ENCODE results near the gene OR1L6. TPM values are rescaled to one million over a fixed set of nuclear protein-coding genes. Genes with fewer than 3 reads are reported as not detected.

Gene OR1L6
- total RNA-seq = not detected in 2 replicates

GRCh38 chr9:122742003-122742402, at the start of gene OR1L6:
Gene OR1L6, plus strand, starts transcription at chr9:122742303. Its CDS starts 7,545 bp downstream, at chr9:122749848.

GRCh38 chr9:122723690-122724089, 18.4 kb upstream of the OR1L6 start, which contains the start of gene OR1L4:
Gene OR1L4, plus strand, starts transcription at chr9:122723990. Its CDS starts 0 bp downstream, at chr9:122723990.

GRCh38 chr9:122788831-122789230, 46.7 kb downstream of the OR1L6 start, which contains the start of gene OR5C1:
Gene OR5C1, plus strand, starts transcription at chr9:122788933. Its CDS starts 0 bp downstream, at chr9:122788933.

Other genes starting within 250 kb of the OR1L6 start
- gene OR1J2, start 231.5 kb upstream of the OR1L6 start, total RNA-seq = not detected in 2 replicates
- not detected in 2 replicates for gene OR1J4, start 223.2 kb upstream of the OR1L6 start, total RNA-seq
- gene OR1N1, start 215.0 kb upstream of the OR1L6 start, total RNA-seq = not detected in 2 replicates
- gene OR1N2, start 189.2 kb upstream of the OR1L6 start, total RNA-seq = not detected in 2 replicates
- not detected in 2 replicates for gene OR1L8, start 158.9 kb upstream of the OR1L6 start, total RNA-seq
- not detected in 2 replicates for gene OR1Q1, start 127.6 kb upstream of the OR1L6 start, total RNA-seq
- gene OR1B1, start 84.7 kb upstream of the OR1L6 start, total RNA-seq = not detected in 2 replicates
- not detected in 2 replicates for gene OR1L1, start 80.6 kb upstream of the OR1L6 start, total RNA-seq
- gene OR1L3, start 67.2 kb upstream of the OR1L6 start, total RNA-seq = not detected in 2 replicates
- not detected in 2 replicates for gene OR1L4, start 18.3 kb upstream of the OR1L6 start, total RNA-seq
- not detected in 2 replicates for gene OR5C1, start 46.6 kb downstream of the OR1L6 start, total RNA-seq
- gene OR1K1, start 57.8 kb downstream of the OR1L6 start, total RNA-seq = not detected in 2 replicates
- gene PDCL, start 86.3 kb downstream of the OR1L6 start, total RNA-seq = 15.3 and 17.0 TPM in 2 replicates
- gene RC3H2, start 163.1 kb downstream of the OR1L6 start, total RNA-seq = 14.7 and 18.1 TPM in 2 replicates
- 6.3 and 6.9 TPM in 2 replicates for gene ZBTB6, start 171.0 kb downstream of the OR1L6 start, total RNA-seq
- 1.2 and 2.1 TPM in 2 replicates for gene ZBTB26, start 189.2 kb downstream of the OR1L6 start, total RNA-seq
- gene RABGAP1, start 198.7 kb downstream of the OR1L6 start, total RNA-seq = 8.9 and 11.5 TPM in 2 replicates